ENCODE data around the gene OR2C1.

DNA sequence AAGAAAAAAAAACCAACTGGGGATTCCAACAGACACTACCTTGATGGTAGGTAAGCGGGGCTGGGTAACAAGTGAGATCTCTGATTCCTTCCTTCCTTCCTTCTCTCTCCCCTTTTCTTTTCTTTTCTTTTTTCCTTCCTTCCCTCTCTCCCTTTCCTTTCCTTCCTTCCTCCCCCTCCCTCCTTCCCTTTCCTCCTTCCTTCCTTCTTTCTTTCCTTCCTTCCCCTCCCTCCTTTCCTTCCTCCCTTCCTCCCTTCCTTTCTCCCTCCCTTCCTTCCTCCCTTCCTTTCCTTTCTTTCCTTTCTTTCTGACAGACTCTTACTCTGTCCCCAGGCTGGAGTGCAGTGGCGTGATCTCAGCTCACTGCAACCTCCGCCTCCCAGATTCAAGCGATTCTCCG is 20.0 kb downstream of the OR2C1 start:
- TF ChIP-seq, protein P1, sequence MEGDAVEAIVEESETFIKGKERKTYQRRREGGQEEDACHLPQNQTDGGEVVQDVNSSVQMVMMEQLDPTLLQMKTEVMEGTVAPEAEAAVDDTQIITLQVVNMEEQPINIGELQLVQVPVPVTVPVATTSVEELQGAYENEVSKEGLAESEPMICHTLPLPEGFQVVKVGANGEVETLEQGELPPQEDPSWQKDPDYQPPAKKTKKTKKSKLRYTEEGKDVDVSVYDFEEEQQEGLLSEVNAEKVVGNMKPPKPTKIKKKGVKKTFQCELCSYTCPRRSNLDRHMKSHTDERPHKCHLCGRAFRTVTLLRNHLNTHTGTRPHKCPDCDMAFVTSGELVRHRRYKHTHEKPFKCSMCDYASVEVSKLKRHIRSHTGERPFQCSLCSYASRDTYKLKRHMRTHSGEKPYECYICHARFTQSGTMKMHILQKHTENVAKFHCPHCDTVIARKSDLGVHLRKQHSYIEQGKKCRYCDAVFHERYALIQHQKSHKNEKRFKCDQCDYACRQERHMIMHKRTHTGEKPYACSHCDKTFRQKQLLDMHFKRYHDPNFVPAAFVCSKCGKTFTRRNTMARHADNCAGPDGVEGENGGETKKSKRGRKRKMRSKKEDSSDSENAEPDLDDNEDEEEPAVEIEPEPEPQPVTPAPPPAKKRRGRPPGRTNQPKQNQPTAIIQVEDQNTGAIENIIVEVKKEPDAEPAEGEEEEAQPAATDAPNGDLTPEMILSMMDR (IDR thresholded peaks at IDR 0.05; ENCODE audit: low read depth, low read length): no peak
- TF ChIP-seq, protein P2, sequence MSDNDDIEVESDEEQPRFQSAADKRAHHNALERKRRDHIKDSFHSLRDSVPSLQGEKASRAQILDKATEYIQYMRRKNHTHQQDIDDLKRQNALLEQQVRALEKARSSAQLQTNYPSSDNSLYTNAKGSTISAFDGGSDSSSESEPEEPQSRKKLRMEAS (IDR thresholded peaks at IDR 0.05; ENCODE audit: low read depth, low read length): no peak

All from NB4 (cell line).